ENCODE results near the gene FABP7.
A peak's percentile ranks its signal among the peaks of the same experiment; 100 is the strongest.
"Not testable (repeated sequence)": the region's sequence is repeated elsewhere in the genome, so short reads cannot be mapped to it uniquely, and the experiment has no call there.

FABP7 gene

GRCh38 chr6:122779667-122780066 lies at the start of gene FABP7:
Gene FABP7 (plus strand): TSS chr6:122779716. CDS start chr6:122779795, 79 bp downstream.
- FAIRE-seq = no peak

- no peak for FAIRE-seq
Measured at GRCh38 chr6:122730334-122730733, 49.2 kb upstream of the FABP7 start.

GRCh38 chr6:122730775-122731386 lies 48.6 kb upstream of the FABP7 start:
- peak; percentile 69 for FAIRE-seq

GRCh38 chr6:122733259-122733658 lies 46.3 kb upstream of the FABP7 start:
- FAIRE-seq = no peak

- peak; percentile 96 for FAIRE-seq
Measured at GRCh38 chr6:122734529-122735395, 44.8 kb upstream of the FABP7 start.

GRCh38 chr6:122735582-122735981 lies 43.9 kb upstream of the FABP7 start:
- no peak for FAIRE-seq

- no peak for FAIRE-seq
Measured at GRCh38 chr6:122736163-122736562, 43.4 kb upstream of the FABP7 start.

GRCh38 chr6:122736616-122737015 lies 42.9 kb upstream of the FABP7 start:
- FAIRE-seq = no peak

GRCh38 chr6:122740091-122740490 lies 39.4 kb upstream of the FABP7 start:
- no peak for FAIRE-seq

GRCh38 chr6:122740936-122741335 lies 38.6 kb upstream of the FABP7 start:
- no peak for FAIRE-seq

- not testable (repeated sequence) for FAIRE-seq
Measured at GRCh38 chr6:122744247-122744646, 35.3 kb upstream of the FABP7 start.

- not testable (repeated sequence) for FAIRE-seq
Measured at GRCh38 chr6:122744856-122745255, 34.7 kb upstream of the FABP7 start.

GRCh38 chr6:122746688-122747087 lies 32.8 kb upstream of the FABP7 start:
- FAIRE-seq = no peak

GRCh38 chr6:122747573-122747972 lies 31.9 kb upstream of the FABP7 start:
- FAIRE-seq = no peak

- not testable (repeated sequence) for FAIRE-seq
Measured at GRCh38 chr6:122748945-122749344, 30.6 kb upstream of the FABP7 start.

GRCh38 chr6:122749451-122750050 lies 30.0 kb upstream of the FABP7 start:
- FAIRE-seq = no peak

GRCh38 chr6:122751326-122751725 lies 28.2 kb upstream of the FABP7 start:
- FAIRE-seq = no peak

GRCh38 chr6:122752459-122752858 lies 27.1 kb upstream of the FABP7 start:
- FAIRE-seq = no peak

GRCh38 chr6:122753000-122753687 lies 26.4 kb upstream of the FABP7 start:
- no peak for FAIRE-seq

GRCh38 chr6:122753688-122754056 lies 25.8 kb upstream of the FABP7 start:
- FAIRE-seq = no peak

- no peak for FAIRE-seq
Measured at GRCh38 chr6:122754191-122754731, 25.3 kb upstream of the FABP7 start.

GRCh38 chr6:122755901-122756300 lies 23.6 kb upstream of the FABP7 start:
- no peak for FAIRE-seq

GRCh38 chr6:122758927-122759334 lies 20.6 kb upstream of the FABP7 start:
- FAIRE-seq = no peak

Data from endometrium (tissue), 2 donors.